GM21619 (cell line): Measurements from ENCODE around the gene SLC28A1.
"Not testable (repeated sequence)": the region's sequence is repeated elsewhere in the genome, so short reads cannot be mapped to it uniquely, and the experiment has no call there.

Experiments
- ATAC-seq: cut with Tn5 transposase; IDR thresholded peaks from one replicate; pipeline ENCODE4 v1.9.1; 2021; ENCODE audit not compliant: unreplicated experiment

The SLC28A1 gene

GRCh38 chr15:84883916-84884781, at the start of gene SLC28A1:
Gene SLC28A1 (plus strand): TSS chr15:84884662. CDS start chr15:84887761, 3,099 bp downstream.
- no peak for ATAC-seq

- ATAC-seq: no peak
Measured at GRCh38 chr15:84834969-84835368, 49.5 kb upstream of the SLC28A1 start.

- ATAC-seq: no peak
Measured at GRCh38 chr15:84835661-84836337, 48.7 kb upstream of the SLC28A1 start.

GRCh38 chr15:84836844-84837243, 47.6 kb upstream of the SLC28A1 start:
- ATAC-seq: no peak

- ATAC-seq: no peak
Measured at GRCh38 chr15:84839714-84840113, 44.7 kb upstream of the SLC28A1 start.

GRCh38 chr15:84840255-84840654, 44.2 kb upstream of the SLC28A1 start:
- no peak for ATAC-seq

- no peak for ATAC-seq
Measured at GRCh38 chr15:84840741-84841429, 43.6 kb upstream of the SLC28A1 start.

GRCh38 chr15:84842781-84843180, 41.7 kb upstream of the SLC28A1 start:
- no peak for ATAC-seq

GRCh38 chr15:84844964-84845363, 39.5 kb upstream of the SLC28A1 start:
- ATAC-seq: no peak

GRCh38 chr15:84845631-84846030, 38.8 kb upstream of the SLC28A1 start:
- not testable (repeated sequence) for ATAC-seq

- no peak for ATAC-seq
Measured at GRCh38 chr15:84846269-84846668, 38.2 kb upstream of the SLC28A1 start.

GRCh38 chr15:84847382-84847781, 37.1 kb upstream of the SLC28A1 start:
- no peak for ATAC-seq

- ATAC-seq: no peak
Measured at GRCh38 chr15:84852212-84852611, 32.2 kb upstream of the SLC28A1 start.

GRCh38 chr15:84855136-84855535, 29.3 kb upstream of the SLC28A1 start:
- no peak for ATAC-seq

GRCh38 chr15:84855765-84856164, 28.7 kb upstream of the SLC28A1 start:
- no peak for ATAC-seq

- no peak for ATAC-seq
Measured at GRCh38 chr15:84856731-84857417, 27.6 kb upstream of the SLC28A1 start.

- ATAC-seq: no peak
Measured at GRCh38 chr15:84857418-84858004, 27.0 kb upstream of the SLC28A1 start.

- no peak for ATAC-seq
Measured at GRCh38 chr15:84858231-84858630, 26.2 kb upstream of the SLC28A1 start.

- no peak for ATAC-seq
Measured at GRCh38 chr15:84859144-84859543, 25.3 kb upstream of the SLC28A1 start.

GRCh38 chr15:84859651-84860050, 24.8 kb upstream of the SLC28A1 start:
- no peak for ATAC-seq

- ATAC-seq: no peak
Measured at GRCh38 chr15:84861781-84862180, 22.7 kb upstream of the SLC28A1 start.
